H9 (cell line): ENCODE measurements around the gene SIRT6. TPM values are rescaled to one million over a fixed set of nuclear protein-coding genes. Genes with fewer than 3 reads are reported as not detected.

Source experiments
- DNase-seq: peaks from one replicate; pipeline ENCODE4 v3.0.0-alpha.2; 2017
- H2AFZ ChIP-seq: one replicate; pipeline ENCODE4 v1.6.1; 2013; ENCODE audit warnings: mild to moderate bottlenecking, low read length, control low read depth, moderate library complexity
- H2AK5ac ChIP-seq: 2 replicates; pipeline ENCODE4 v1.6.1; 2013; ENCODE audit warnings: low read length, control low read depth, mixed read lengths; ENCODE audit not compliant: insufficient read length
- H2BK120ac ChIP-seq: one replicate; pipeline ENCODE4 v1.6.1; 2013; ENCODE audit warnings: low read depth, mild to moderate bottlenecking, low read length, control low read depth, inconsistent platforms; ENCODE audit not compliant: poor library complexity, severe bottlenecking
- H2BK12ac ChIP-seq: 2 replicates; pipeline ENCODE4 v1.6.1; 2013; ENCODE audit warnings: low read length, control low read depth, mixed read lengths, low read depth; ENCODE audit not compliant: insufficient read length
- H2BK15ac ChIP-seq: 2 replicates; pipeline ENCODE4 v1.6.1; 2013; ENCODE audit warnings: low read depth, low read length, control low read depth
- H2BK20ac ChIP-seq: one replicate; pipeline ENCODE4 v1.6.1; 2013; ENCODE audit warnings: low read depth, mild to moderate bottlenecking, low read length, control low read depth, inconsistent platforms; ENCODE audit not compliant: poor library complexity, severe bottlenecking
- H2BK5ac ChIP-seq: 2 replicates; pipeline ENCODE4 v1.6.1; 2013; ENCODE audit warnings: low read length, control low read depth, mixed read lengths; ENCODE audit not compliant: insufficient read length
- H3K14ac ChIP-seq: 2 replicates; pipeline ENCODE4 v1.6.1; 2013; ENCODE audit warnings: low read length, control low read depth; ENCODE audit not compliant: insufficient read depth
- H3K18ac ChIP-seq: 2 replicates; pipeline ENCODE4 v1.6.1; 2013; ENCODE audit warnings: low read depth, mild to moderate bottlenecking, mixed read lengths, low read length, control low read depth; ENCODE audit not compliant: insufficient read length
- H3K23ac ChIP-seq: 2 replicates; pipeline ENCODE4 v1.6.1; 2013; ENCODE audit warnings: low read length, control low read depth, mixed read lengths, low read depth; ENCODE audit not compliant: insufficient read length
- H3K23me2 ChIP-seq: 2 replicates; pipeline ENCODE4 v1.6.1; 2013; ENCODE audit warnings: low read depth, mild to moderate bottlenecking, mixed read lengths, low read length, control low read depth; ENCODE audit not compliant: insufficient read length, poor library complexity, severe bottlenecking
- H3K27ac ChIP-seq: 2 replicates; pipeline ENCODE4 v1.5.1; 2013; ENCODE audit warnings: low read length, control low read depth, mixed read lengths, low read depth; ENCODE audit not compliant: insufficient read length
- H3K27me3 ChIP-seq: 2 replicates; pipeline ENCODE4 v1.6.1; 2013; ENCODE audit warnings: low read length, control low read depth, inconsistent platforms; ENCODE audit not compliant: insufficient read depth
- H3K4ac ChIP-seq: 2 replicates; pipeline ENCODE4 v1.6.1; 2013; ENCODE audit warnings: low read depth, mild to moderate bottlenecking, control low read depth, inconsistent platforms, low read length, moderate library complexity
- H3K4me1 ChIP-seq: 2 replicates; pipeline ENCODE4 v1.6.1; 2013; ENCODE audit warnings: low read length, control low read depth, inconsistent platforms; ENCODE audit not compliant: insufficient read depth
- H3K4me2 ChIP-seq: 2 replicates; pipeline ENCODE4 v1.6.1; 2013; ENCODE audit warnings: low read length, control low read depth, mixed read lengths; ENCODE audit not compliant: insufficient read length, insufficient read depth
- H3K56ac ChIP-seq: 2 replicates; pipeline ENCODE4 v1.6.1; 2013; ENCODE audit warnings: low read depth, mild to moderate bottlenecking, mixed read lengths, low read length, control low read depth; ENCODE audit not compliant: insufficient read length
- H3K79me1 ChIP-seq: 2 replicates; pipeline ENCODE4 v1.6.1; 2013; ENCODE audit warnings: low read depth, mild to moderate bottlenecking, moderate library complexity, low read length, control low read depth, inconsistent platforms; ENCODE audit not compliant: insufficient read depth, poor library complexity, severe bottlenecking
- H3K79me2 ChIP-seq: 2 replicates; pipeline ENCODE4 v1.6.1; 2013; ENCODE audit warnings: low read length, control low read depth, inconsistent platforms; ENCODE audit not compliant: insufficient read depth
- H3K9ac ChIP-seq: 2 replicates; pipeline ENCODE4 v1.6.1; 2013; ENCODE audit warnings: low read length, control low read depth, mixed read lengths; ENCODE audit not compliant: insufficient read length; ENCODE audit errors: extremely low read depth
- H3K9me3 ChIP-seq: one replicate; pipeline ENCODE4 v1.6.1; 2013; ENCODE audit warnings: low read depth, low read length, inconsistent platforms; ENCODE audit not compliant: control insufficient read depth
- H3T11ph ChIP-seq: one replicate; pipeline ENCODE4 v1.6.1; 2013; ENCODE audit warnings: mild to moderate bottlenecking, low read length, control low read depth, inconsistent platforms
- H4K20me1 ChIP-seq: one replicate; pipeline ENCODE4 v1.6.1; 2013; ENCODE audit not compliant: control insufficient read depth, insufficient read length, insufficient read depth
- H4K5ac ChIP-seq: 2 replicates; pipeline ENCODE4 v1.6.1; 2013; ENCODE audit warnings: low read depth, mild to moderate bottlenecking, mixed read lengths, low read length, control low read depth; ENCODE audit not compliant: insufficient read length
- H4K8ac ChIP-seq: replicated peaks from 2 replicates; pipeline ENCODE4 v1.6.1; 2013; ENCODE audit warnings: low read length, control low read depth, mixed read lengths, low read depth; ENCODE audit not compliant: insufficient read length
- H4K91ac ChIP-seq: 2 replicates; pipeline ENCODE4 v1.6.1; 2013; ENCODE audit warnings: low read depth, mild to moderate bottlenecking, moderate library complexity, mixed read lengths, low read length, control low read depth; ENCODE audit not compliant: insufficient read length
- H3K27ac Mint-ChIP-seq, 3 experiments: 2 replicates in 2 of 3; 3 replicates in 1 of 3; pipeline ENCODE4 v1.8.0; 2020 to 2021; ENCODE audit warnings: mixed read lengths in 3 of 3, mild to moderate bottlenecking in 1 of 3, moderate library complexity in 1 of 3
- H3K27me3 Mint-ChIP-seq: 2 replicates; pipeline ENCODE4 v1.8.0; 2021; ENCODE audit warnings: low read depth, mild to moderate bottlenecking, moderate library complexity, mixed read lengths
- H3K36me3 Mint-ChIP-seq, 3 experiments: 2 replicates in 2 of 3; 3 replicates in 1 of 3; pipeline ENCODE4 v1.8.0; 2020 to 2021; ENCODE audit warnings: low read depth in 3 of 3, mixed read lengths in 3 of 3; ENCODE audit not compliant: insufficient read depth in 1 of 3
- H3K4me1 Mint-ChIP-seq, 2 experiments: 2 replicates each; pipeline ENCODE4 v1.8.0; 2020; ENCODE audit warnings: mixed read lengths in 2 of 2
- H3K4me3 Mint-ChIP-seq, 2 experiments: 2 replicates in 1 of 2; 3 replicates in 1 of 2; pipeline ENCODE4 v1.8.0; 2020 to 2021; ENCODE audit warnings: mild to moderate bottlenecking in 2 of 2, mixed read lengths in 2 of 2, moderate library complexity in 1 of 2
- H3K9me3 Mint-ChIP-seq, 2 experiments: 2 replicates in 1 of 2; 3 replicates in 1 of 2; pipeline ENCODE4 v1.8.0; 2020; ENCODE audit warnings: mild to moderate bottlenecking in 2 of 2, mixed read lengths in 2 of 2, moderate library complexity in 1 of 2
- WGBS: extraction: QIAGEN DNeasy Blood & Tissue Kit; methylation state at CpG from one replicate; pipeline ENCODE4 v1.1.7; 2013; ENCODE audit warnings: missing lambda C conversion rate, low lambda C conversion rate, mixed read lengths; ENCODE audit not compliant: insufficient read length; ENCODE audit errors: extremely low coverage; 5-methylcytosine and 5-hydroxymethylcytosine counted together
- total RNA-seq: library from RNA; stranded (reverse); gene quantifications from 2 replicates; pipeline ENCODE4 v1.2.1, GENCODE V29; 2021
- TF ChIP-seq, protein P1 (sequence below): fragments of 200-600 bp; sonication (generic); conservative IDR thresholded peaks from 3 replicates; pipeline ENCODE4 v1.8.0; 2021; ENCODE audit warnings: antibody characterized with exemption, mild to moderate bottlenecking

The SIRT6 gene
- total RNA-seq, 1 experiment from 2014 or later, result 24.9 TPM

DNA sequence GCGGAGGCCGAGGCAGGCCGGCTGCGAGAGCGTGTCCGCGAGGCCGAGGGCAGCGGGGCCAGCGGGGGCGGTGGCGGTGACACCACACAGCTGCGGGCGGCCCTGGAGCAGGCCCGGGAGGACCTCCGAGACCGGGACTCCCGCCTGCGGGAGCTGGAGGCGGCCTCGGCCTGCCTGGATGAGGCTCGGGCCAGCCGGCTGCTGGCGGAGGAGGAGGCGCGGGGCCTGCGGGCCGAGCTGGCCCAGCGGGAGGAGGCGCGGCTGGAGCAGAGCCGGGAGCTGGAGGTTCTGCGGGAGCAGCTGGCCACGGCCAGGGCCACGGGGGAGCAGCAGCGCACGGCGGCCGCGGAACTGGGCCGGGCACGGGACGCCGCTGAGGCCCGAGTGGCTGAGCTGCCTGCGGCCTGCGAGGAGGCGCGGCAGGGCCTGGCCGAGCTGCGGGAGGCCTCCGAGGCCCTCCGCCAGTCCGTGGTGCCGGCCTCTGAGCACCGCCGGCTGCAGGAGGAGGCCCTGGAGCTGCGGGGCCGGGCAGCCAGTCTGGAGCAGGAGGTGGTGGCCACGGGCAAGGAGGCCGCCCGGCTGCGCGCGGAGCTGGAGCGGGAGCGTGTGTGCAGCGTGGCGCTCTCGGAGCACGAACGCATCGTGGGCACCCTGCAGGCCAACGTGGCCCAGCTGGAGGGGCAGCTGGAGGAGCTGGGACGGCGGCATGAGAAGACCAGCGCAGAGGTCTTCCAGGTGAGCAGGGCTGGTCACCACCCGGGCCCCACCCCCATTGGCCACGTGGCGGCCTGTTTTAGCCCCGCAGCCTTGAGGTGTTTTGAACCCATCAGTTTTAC, 35.3 kb upstream of the SIRT6 start:
- H3K4ac ChIP-seq, result no peak overlapping the region
- TF ChIP-seq, protein P1, sequence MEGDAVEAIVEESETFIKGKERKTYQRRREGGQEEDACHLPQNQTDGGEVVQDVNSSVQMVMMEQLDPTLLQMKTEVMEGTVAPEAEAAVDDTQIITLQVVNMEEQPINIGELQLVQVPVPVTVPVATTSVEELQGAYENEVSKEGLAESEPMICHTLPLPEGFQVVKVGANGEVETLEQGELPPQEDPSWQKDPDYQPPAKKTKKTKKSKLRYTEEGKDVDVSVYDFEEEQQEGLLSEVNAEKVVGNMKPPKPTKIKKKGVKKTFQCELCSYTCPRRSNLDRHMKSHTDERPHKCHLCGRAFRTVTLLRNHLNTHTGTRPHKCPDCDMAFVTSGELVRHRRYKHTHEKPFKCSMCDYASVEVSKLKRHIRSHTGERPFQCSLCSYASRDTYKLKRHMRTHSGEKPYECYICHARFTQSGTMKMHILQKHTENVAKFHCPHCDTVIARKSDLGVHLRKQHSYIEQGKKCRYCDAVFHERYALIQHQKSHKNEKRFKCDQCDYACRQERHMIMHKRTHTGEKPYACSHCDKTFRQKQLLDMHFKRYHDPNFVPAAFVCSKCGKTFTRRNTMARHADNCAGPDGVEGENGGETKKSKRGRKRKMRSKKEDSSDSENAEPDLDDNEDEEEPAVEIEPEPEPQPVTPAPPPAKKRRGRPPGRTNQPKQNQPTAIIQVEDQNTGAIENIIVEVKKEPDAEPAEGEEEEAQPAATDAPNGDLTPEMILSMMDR, result no peak
- H2AFZ ChIP-seq, result no peak overlapping the region
- no peak overlapping the region for H3T11ph ChIP-seq
- no peak overlapping the region for H3K18ac ChIP-seq
- no peak overlapping the region for H2BK5ac ChIP-seq
- H3K23me2 ChIP-seq, result no peaks in the 10 kb centered on the region
- H3K79me1 ChIP-seq, result no peaks in the 10 kb centered on the region
- H4K8ac ChIP-seq, result no peak overlapping the region
- H3K23ac ChIP-seq, result no peak overlapping the region
- Mint-ChIP-seq H3K4me3 (no peak overlapping the region), H3K9me3 (peaks cover 0 to 8% of the 10 kb centered on the region in 2 experiments; a peak in 3 of 5 replicates), H3K27me3 (peaks cover 9% of the 10 kb centered on the region), H3K36me3 (peaks cover 0 to 15% (median 10%) of the 10 kb centered on the region in 3 experiments; a peak in 4 of 7 replicates), H3K27ac (no peak overlapping the region), H3K4me1 (no peaks in the 10 kb centered on the region)
- H3K14ac ChIP-seq, result no peak overlapping the region; the same call in 1 of the 2 replicates
- no peaks in the 10 kb centered on the region for H4K20me1 ChIP-seq
- no peak overlapping the region for H4K91ac ChIP-seq
- no peaks in the 10 kb centered on the region for H3K27me3 ChIP-seq
- no peak for DNase-seq
- no peak overlapping the region for H3K9ac ChIP-seq
- no peak overlapping the region for H2AK5ac ChIP-seq
- H3K9me3 ChIP-seq, result no peaks in the 10 kb centered on the region
- no peak overlapping the region for H3K4me2 ChIP-seq
- WGBS, result no CpG with 5 or more reads among the region's 81 CpGs
- no peaks in the 10 kb centered on the region for H3K79me2 ChIP-seq
- H2BK15ac ChIP-seq, result no peak overlapping the region
- no peak overlapping the region for H2BK20ac ChIP-seq
- no peak overlapping the region for H3K27ac ChIP-seq
- H2BK120ac ChIP-seq, result no peak overlapping the region
- H2BK12ac ChIP-seq, result no peak overlapping the region
- H4K5ac ChIP-seq, result no peak overlapping the region
- H3K4me1 ChIP-seq, result no peaks in the 10 kb centered on the region
- H3K56ac ChIP-seq, result no peak overlapping the region
